Measurements from ENCODE around the gene MACROD2.

Gene MACROD2

DNA sequence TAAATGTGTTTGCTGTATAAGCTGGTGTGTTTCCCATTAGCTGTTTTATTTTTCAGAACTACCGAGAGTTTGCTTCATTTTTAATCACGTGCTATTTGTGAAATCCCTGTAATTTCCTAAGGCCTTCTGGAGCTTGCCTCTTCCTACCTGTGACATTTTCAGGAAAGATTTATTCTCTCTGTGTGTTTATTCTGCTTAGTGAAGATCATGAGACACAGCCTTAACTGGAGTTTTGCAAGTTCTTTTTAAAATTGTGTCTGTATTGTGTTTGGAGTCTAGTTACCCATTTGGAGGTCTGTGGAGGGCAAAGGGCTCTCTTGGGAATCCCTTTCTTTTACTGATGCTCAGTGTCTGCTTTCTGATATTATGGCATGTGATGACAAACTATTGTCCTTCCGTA, 701.2 kb downstream of the MACROD2 start:
- H3K9ac ChIP-seq, result no peak overlapping the region
- TF ChIP-seq Cebpa-rat (IDR thresholded peaks at IDR 0.05), result no peak
- H3K9me3 ChIP-seq, result no peaks in the 10 kb centered on the region
- H3K27me3 ChIP-seq, result no peaks in the 10 kb centered on the region
- no peak overlapping the region for H3K4me2 ChIP-seq
- H3K4me1 ChIP-seq, result no peaks in the 10 kb centered on the region
- no peak overlapping the region for H3K27ac ChIP-seq
- no peaks in the 10 kb centered on the region for H4K20me1 ChIP-seq
- H3K4me3 ChIP-seq, result no peak overlapping the region
- H3K36me3 ChIP-seq, result no peaks in the 10 kb centered on the region

DNA sequence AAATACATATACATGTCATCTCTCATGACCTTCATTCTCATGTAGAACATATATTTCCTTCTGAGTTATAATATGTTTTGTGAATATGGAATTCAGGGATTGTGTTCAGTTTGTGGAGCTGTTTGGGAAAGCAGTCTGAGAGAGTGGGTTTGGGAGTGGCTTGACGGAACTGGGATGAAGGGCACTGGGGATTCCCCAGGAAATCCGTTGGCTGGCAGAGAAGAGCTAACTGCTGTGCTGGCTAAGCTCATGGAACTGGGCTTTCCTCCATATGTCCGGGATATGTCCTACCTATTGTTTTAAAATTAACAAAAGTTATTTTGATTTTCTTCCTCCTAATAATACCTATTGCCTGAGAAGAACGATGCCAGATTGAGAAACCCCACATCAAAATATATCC, 701.6 kb downstream of the MACROD2 start:
- H4K20me1 ChIP-seq, result no peaks in the 10 kb centered on the region
- no peak overlapping the region for H3K4me3 ChIP-seq
- H3K36me3 ChIP-seq, result no peaks in the 10 kb centered on the region
- no peak overlapping the region for H3K9ac ChIP-seq
- H3K27ac ChIP-seq, result no peak overlapping the region
- H3K27me3 ChIP-seq, result no peaks in the 10 kb centered on the region
- H3K4me1 ChIP-seq, result no peaks in the 10 kb centered on the region
- no peaks in the 10 kb centered on the region for H3K9me3 ChIP-seq
- TF ChIP-seq Cebpa-rat (IDR thresholded peaks at IDR 0.05), result no peak
- no peak overlapping the region for H3K4me2 ChIP-seq

DNA sequence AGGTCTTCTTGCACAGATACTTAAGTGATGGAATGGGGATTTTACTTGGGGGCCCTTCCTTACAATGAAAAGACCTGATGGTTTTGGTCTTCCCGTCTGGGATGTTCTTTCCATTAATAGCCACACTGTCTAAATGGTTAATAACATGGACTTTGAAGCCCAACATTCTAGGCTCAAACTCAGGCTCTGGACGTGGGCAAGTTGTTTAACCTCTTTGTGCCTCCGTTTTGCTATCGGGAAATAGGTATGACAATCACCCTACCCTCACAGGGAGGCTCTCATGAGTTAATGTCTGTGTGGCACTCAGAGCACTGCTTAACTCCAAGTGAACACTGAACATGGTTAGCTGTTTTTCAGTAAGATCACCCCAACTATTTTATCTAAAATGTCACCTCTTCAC, 702.8 kb downstream of the MACROD2 start:
- Histone ChIP-seq H3K36me3 (no peaks in the 10 kb centered on the region), H3K4me3 (no peak overlapping the region), H3K4me2 (no peak overlapping the region), H4K20me1 (no peaks in the 10 kb centered on the region), H3K27ac (no peak overlapping the region), H3K9ac (no peak overlapping the region), H3K4me1 (no peaks in the 10 kb centered on the region), H3K27me3 (no peaks in the 10 kb centered on the region), H3K9me3 (no peaks in the 10 kb centered on the region)
- no peak for TF ChIP-seq Cebpa-rat (IDR thresholded peaks at IDR 0.05)

DNA sequence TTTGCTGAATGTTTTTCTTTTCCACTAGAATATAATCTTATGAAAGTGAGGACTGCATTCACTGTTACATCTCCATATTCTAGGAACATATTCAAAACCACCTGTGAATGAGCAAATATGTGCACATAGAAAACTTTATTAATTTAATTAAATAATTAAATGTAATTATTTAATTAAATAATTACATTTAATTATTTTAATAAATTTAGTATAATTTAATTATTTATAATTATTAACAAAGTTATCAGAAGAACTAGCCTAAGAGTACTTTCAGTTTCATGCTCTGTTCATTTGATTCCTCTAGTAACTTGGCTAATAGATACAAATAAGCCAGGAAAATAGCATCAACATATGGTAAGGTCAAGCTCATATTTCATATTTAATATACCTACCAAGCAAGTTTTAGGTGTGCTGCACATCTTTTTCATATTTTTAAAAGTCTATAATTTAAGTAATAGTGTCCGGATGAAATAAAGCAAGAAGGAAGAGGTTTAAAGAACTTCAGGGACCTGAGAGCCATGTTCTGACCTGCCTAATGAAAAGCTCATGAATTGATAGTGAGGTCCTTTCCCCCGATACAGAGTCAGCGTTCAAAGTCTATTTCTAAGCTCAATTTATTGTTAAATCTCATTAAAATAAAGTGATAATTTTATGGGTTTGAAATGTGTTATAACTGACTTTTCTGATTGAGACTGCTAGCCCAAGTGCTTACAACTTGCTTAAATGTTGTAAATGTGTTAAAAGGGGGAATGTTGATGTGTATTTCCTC, 703.5 kb downstream of the MACROD2 start:
- Histone ChIP-seq H3K4me1 (no peaks in the 10 kb centered on the region), H3K4me3 (no peak overlapping the region), H3K36me3 (no peaks in the 10 kb centered on the region), H3K27me3 (no peaks in the 10 kb centered on the region), H3K4me2 (no peak overlapping the region), H3K9ac (no peak overlapping the region), H4K20me1 (no peaks in the 10 kb centered on the region), H3K27ac (no peak overlapping the region), H3K9me3 (no peaks in the 10 kb centered on the region)
- no peak for TF ChIP-seq Cebpa-rat (IDR thresholded peaks at IDR 0.05)

DNA sequence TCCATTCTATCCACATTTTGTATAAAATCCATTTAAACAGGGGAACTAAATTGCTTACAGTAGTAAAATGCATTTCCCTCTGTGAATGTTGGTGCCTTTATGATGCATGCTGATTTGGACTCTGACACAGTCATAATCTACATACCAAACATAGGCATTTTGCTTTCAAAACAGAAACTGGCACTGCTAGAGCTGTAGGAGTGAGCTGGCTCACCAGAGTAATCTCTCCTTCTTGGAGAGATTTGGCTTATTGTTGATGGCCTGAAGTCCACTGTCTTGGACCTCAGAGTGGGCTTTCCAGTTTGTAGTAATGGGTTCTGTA, 705.3 kb downstream of the MACROD2 start:
- H3K27me3 ChIP-seq, result no peaks in the 10 kb centered on the region
- no peak overlapping the region for H3K27ac ChIP-seq
- no peaks in the 10 kb centered on the region for H4K20me1 ChIP-seq
- H3K9me3 ChIP-seq, result no peaks in the 10 kb centered on the region
- no peak overlapping the region for H3K4me2 ChIP-seq
- TF ChIP-seq Cebpa-rat (IDR thresholded peaks at IDR 0.05), result no peak
- H3K9ac ChIP-seq, result no peak overlapping the region
- no peaks in the 10 kb centered on the region for H3K4me1 ChIP-seq
- H3K36me3 ChIP-seq, result no peaks in the 10 kb centered on the region
- no peak overlapping the region for H3K4me3 ChIP-seq

DNA sequence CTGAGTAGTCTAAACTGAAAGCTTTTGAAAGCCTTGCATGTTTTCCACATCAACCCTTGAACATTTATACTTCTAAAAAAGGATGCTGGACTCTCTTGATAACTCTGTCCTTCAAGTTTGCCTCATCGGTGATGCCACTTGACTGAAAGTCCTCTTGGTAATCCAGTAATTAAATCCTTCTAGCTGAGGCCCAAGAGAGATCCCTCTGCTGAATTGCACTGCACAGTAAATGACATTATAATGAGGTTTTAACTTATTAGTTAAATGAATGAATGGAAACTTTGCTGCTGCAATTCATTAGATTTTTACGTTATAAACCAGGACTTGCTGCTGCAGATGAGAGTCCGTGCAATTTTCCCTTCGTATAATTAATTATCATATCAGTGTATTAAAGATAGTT, 706.0 kb downstream of the MACROD2 start:
- Histone ChIP-seq H3K4me1 (no peaks in the 10 kb centered on the region), H4K20me1 (no peaks in the 10 kb centered on the region), H3K9ac (no peak overlapping the region), H3K9me3 (no peaks in the 10 kb centered on the region), H3K27ac (no peak overlapping the region), H3K4me2 (no peak overlapping the region), H3K4me3 (no peak overlapping the region), H3K27me3 (no peaks in the 10 kb centered on the region), H3K36me3 (no peaks in the 10 kb centered on the region)
- TF ChIP-seq Cebpa-rat (IDR thresholded peaks at IDR 0.05), result no peak

DNA sequence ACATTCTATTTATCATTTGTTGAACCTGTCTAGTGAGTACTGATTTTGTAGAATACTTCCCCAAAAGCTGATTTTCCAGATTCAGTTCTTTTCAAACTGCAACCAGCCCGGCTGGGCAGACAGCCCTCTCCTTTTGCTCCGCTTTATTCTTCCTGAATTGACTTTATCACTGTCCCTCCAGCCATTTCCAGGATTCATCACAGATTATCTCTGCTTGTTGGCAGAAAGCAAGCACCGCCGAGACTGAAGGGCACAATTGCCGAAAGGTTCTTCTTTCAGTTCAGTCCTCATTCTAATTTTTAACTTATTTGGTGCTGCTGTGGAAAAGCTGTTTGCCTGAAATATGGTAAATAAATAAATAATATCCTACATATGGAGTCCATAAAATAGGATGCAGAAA, 711.2 kb downstream of the MACROD2 start:
- no peak overlapping the region for H3K27ac ChIP-seq
- H3K27me3 ChIP-seq, result no peaks in the 10 kb centered on the region
- H3K4me2 ChIP-seq, result no peak overlapping the region
- TF ChIP-seq Cebpa-rat (IDR thresholded peaks at IDR 0.05), result no peak
- H3K4me1 ChIP-seq, result no peaks in the 10 kb centered on the region
- no peaks in the 10 kb centered on the region for H3K9me3 ChIP-seq
- no peak overlapping the region for H3K9ac ChIP-seq
- no peaks in the 10 kb centered on the region for H3K36me3 ChIP-seq
- no peak overlapping the region for H3K4me3 ChIP-seq
- H4K20me1 ChIP-seq, result no peaks in the 10 kb centered on the region

DNA sequence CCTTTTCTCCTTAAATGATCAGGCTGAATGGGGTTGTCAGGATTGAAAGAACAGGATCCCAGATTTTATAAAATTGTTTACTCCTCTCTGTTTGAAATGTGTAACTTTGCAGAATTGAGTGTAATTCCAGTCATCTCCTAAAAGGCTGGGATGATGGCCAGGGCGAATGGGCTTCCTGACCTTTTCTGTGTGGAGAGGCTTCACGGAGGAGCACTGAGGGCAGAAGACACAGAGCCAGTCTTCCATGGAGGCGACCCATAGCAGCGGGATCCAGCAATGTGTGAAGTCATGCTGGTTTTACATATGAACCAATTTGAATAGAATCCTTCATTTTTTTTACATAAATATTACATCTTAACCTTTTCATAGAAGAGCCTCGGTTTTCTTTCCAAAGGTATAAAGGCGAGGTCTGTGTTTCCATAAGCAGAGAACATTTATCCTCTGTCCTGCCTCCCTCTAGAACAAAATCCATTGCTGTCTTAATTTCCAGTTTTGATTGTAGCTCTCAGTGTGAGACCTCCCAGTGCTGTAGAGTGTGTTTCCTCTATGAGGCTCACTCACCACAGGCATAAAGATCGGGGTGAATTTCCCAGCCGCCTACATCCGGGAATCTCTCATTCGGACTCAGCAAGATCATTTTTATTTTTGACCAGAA, 711.8 kb downstream of the MACROD2 start:
- Histone ChIP-seq H3K4me2 (no peak overlapping the region), H3K4me3 (no peak overlapping the region), H3K27me3 (no peaks in the 10 kb centered on the region), H3K4me1 (no peaks in the 10 kb centered on the region), H3K27ac (no peak overlapping the region), H4K20me1 (no peaks in the 10 kb centered on the region), H3K9me3 (no peaks in the 10 kb centered on the region), H3K36me3 (no peaks in the 10 kb centered on the region), H3K9ac (no peak overlapping the region)
- TF ChIP-seq Cebpa-rat (IDR thresholded peaks at IDR 0.05), result no peak

DNA sequence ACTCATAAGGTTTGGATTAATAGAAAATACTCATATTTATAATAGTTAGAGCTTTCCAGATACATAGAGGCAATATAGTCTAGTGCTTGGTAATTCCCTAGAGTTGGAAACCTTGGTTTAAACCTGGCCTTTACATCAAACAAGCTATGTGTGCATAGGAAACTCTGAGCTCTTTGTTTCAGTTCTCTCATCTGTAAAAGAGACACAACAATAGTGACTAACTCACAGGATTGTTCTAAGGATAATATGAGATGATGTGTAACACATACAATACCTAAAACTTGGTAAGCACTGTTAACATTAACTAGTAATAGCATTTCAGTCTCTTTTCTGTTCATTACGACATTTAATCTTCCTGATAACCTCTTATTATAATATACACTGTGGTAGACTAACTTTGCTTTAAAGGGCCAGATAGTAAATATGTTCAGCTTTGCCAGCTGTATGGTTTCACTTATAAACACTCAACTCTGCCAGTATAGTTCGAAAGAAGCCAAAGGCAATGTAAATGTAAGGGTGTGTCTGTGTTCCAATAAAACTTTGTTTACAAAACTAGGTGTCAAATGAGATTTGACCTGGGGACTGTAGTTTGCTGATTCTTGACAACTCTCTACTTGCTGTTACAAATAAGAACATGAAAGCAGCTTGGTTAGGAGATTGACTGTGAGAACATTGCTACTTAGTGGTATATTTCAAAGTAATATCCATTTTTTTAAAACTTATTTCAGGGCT, 712.7 kb downstream of the MACROD2 start:
- Histone ChIP-seq H3K9ac (no peak overlapping the region), H3K9me3 (no peaks in the 10 kb centered on the region), H3K4me3 (no peak overlapping the region), H3K27me3 (no peaks in the 10 kb centered on the region), H4K20me1 (no peaks in the 10 kb centered on the region), H3K36me3 (no peaks in the 10 kb centered on the region), H3K27ac (no peak overlapping the region), H3K4me1 (no peaks in the 10 kb centered on the region), H3K4me2 (no peak overlapping the region)
- TF ChIP-seq Cebpa-rat (IDR thresholded peaks at IDR 0.05), result no peak

DNA sequence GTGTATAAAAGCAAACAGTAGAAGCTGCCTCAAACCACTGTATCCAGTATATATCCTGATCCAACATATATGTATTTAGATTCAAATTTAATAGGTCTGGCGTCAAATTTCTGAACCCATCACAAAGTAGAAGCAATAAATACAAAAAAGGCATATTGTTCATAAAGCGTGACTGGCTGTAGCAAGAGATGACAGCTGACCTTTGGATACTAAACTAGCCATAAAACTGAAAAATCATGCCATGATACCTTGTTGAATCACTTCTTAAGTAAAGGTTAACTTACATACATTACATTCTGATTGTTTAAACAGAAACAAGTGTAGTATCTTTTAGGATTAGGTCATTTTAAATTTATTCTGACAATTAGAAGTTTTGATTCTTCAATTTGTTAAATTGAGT, 714.1 kb downstream of the MACROD2 start:
- no peak for TF ChIP-seq Cebpa-rat (IDR thresholded peaks at IDR 0.05)
- H3K27ac ChIP-seq, result no peak overlapping the region
- H3K4me3 ChIP-seq, result no peak overlapping the region
- no peaks in the 10 kb centered on the region for H3K4me1 ChIP-seq
- H3K9me3 ChIP-seq, result no peaks in the 10 kb centered on the region
- H3K9ac ChIP-seq, result no peak overlapping the region
- H3K4me2 ChIP-seq, result no peak overlapping the region
- H4K20me1 ChIP-seq, result no peaks in the 10 kb centered on the region
- no peaks in the 10 kb centered on the region for H3K36me3 ChIP-seq
- no peaks in the 10 kb centered on the region for H3K27me3 ChIP-seq

Data from BLaER1 (cell line).